Sigmoid colon (tissue), 7 donors: ENCODE results near the gene GALNT6. TPM values are rescaled to one million over a fixed set of nuclear protein-coding genes. Genes with fewer than 3 reads are reported as not detected.

Experiments used
- DNase-seq: peaks from one replicate; pipeline ENCODE4 v3.0.0-alpha.2; 2019
- H3K27ac ChIP-seq, 4 donors: fragments of 200-600 bp; sonication (generic); one replicate each; pipeline ENCODE4 v1.5.1; 2016 to 2019; ENCODE audit warnings: mild to moderate bottlenecking in 1 of 4
- H3K27me3 ChIP-seq, 3 donors: fragments of 200-600 bp; sonication (generic); one replicate each; pipeline ENCODE4 v1.5.1; 2019; ENCODE audit warnings: mild to moderate bottlenecking in 1 of 3
- H3K36me3 ChIP-seq, 4 donors: fragments of 200-600 bp; sonication (generic); one replicate each; pipeline ENCODE4 v1.5.1; 2016 to 2019
- H3K4me1 ChIP-seq, 4 donors: fragments of 200-600 bp; sonication (generic); one replicate each; pipeline ENCODE4 v1.5.1; 2017 to 2019
- H3K4me3 ChIP-seq, 4 donors: fragments of 200-600 bp; sonication (generic); one replicate each; pipeline ENCODE4 v1.5.1; 2017 to 2019; ENCODE audit warnings: mild to moderate bottlenecking in 2 of 4, moderate library complexity in 1 of 4
- H3K9me3 ChIP-seq, 4 donors: fragments of 200-600 bp in 3 of 4; sonication (generic) in 3 of 4; one replicate each; pipeline versions ENCODE4 v1.5.1 to v1.6.1; 2013 to 2019
- EP300 ChIP-seq, 4 donors: sonication (generic); formaldehyde crosslinking; IDR thresholded peaks; one replicate each; pipeline ENCODE4 v1.6.1; 2017; ENCODE audit warnings: antibody characterized with exemption in 4 of 4
- POLR2A ChIP-seq, 2 donors: fragments of 450-650 bp; IDR thresholded peaks; one replicate each; pipeline ENCODE4 v1.6.1; 2016; ENCODE audit warnings: antibody characterized with exemption in 2 of 2, mild to moderate bottlenecking in 2 of 2, moderate library complexity in 2 of 2
- POLR2AphosphoS5 ChIP-seq, 4 donors: sonication (generic); formaldehyde crosslinking; IDR thresholded peaks; one replicate each; pipeline ENCODE4 v1.6.1; 2017; ENCODE audit warnings: antibody characterized with exemption in 4 of 4
- WGBS, 2 donors: extraction: QIAGEN DNeasy Blood & Tissue Kit; methylation state at CpG; one replicate each; pipeline ENCODE4 v1.1.7; 2013; 5-methylcytosine and 5-hydroxymethylcytosine counted together
- intact Hi-C: fragments of 100-400 bp; cut with DNase I; formaldehyde crosslinking; loops from one replicate; pipeline ENCODE4 v1.15.1; 2023
- polyA plus RNA-seq, 3 donors: library from polyadenylated mRNA; stranded (reverse); fragments of 200-250 nt; gene quantifications; one replicate each; pipeline ENCODE4 v1.2.3, GENCODE V29; 2013
- total RNA-seq, 4 donors: library from RNA; depleted of rRNA; stranded (reverse); fragments of >200 nt; gene quantifications; one replicate each; pipeline ENCODE4 v1.1.0, GENCODE V29; 2016
- TF ChIP-seq, protein P1 (sequence below), 4 experiments: fragments of 450-650 bp in 3 of 4; fragments of 200-600 bp in 1 of 4; IDR thresholded peaks; one replicate each; pipeline ENCODE4 v1.5.1; 2016 to 2019; ENCODE audit warnings: antibody characterized with exemption in 4 of 4, mild to moderate bottlenecking in 3 of 4, moderate library complexity in 2 of 4
- donor health status: healthy with polysubstance abuse.
- donor health status: Bipolar disorder and iron deficiency.
- donor health status: healthy.

Gene GALNT6
- total and polyA plus RNA-seq, 7 donors: 1.6 to 10.6 (median 6.6) TPM

DNA sequence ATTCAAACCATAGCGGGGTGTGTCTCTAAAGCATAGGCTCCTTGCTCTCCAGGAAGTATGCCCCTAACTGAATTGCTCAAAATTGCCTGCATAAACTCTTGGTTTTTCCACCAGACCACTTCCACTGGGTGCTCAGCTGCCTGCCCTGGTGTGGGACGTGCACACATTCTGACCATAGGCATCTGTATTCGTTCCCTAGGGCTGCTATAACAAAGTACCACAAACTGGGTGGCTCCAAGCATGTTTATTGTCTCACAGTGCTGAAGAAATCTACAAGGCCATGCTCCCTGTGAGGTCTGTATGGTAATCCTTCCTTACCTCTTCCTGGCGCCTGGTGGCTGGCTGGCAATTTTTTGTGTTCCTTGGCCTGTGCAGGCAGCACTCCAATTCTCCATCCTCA is 16.4 kb upstream of the GALNT6 start:
- no peak overlapping the region for H3K4me3 ChIP-seq
- H3K9me3 ChIP-seq: no peaks in the 10 kb centered on the region
- TF ChIP-seq EP300 (IDR thresholded peaks at IDR 0.05) (no peak), POLR2A (IDR thresholded peaks at IDR 0.05) (no peak)
- no peak overlapping the region for H3K27ac ChIP-seq
- DNase-seq: no peak
- WGBS, 2 donors: 53 to 59% methylated on average over 4 of the region's 4 CpGs
- no peaks in the 10 kb centered on the region for H3K4me1 ChIP-seq
- H3K36me3 ChIP-seq: no peaks in the 10 kb centered on the region
- no peaks in the 10 kb centered on the region for H3K27me3 ChIP-seq
- intact Hi-C loops: no loop called here

DNA sequence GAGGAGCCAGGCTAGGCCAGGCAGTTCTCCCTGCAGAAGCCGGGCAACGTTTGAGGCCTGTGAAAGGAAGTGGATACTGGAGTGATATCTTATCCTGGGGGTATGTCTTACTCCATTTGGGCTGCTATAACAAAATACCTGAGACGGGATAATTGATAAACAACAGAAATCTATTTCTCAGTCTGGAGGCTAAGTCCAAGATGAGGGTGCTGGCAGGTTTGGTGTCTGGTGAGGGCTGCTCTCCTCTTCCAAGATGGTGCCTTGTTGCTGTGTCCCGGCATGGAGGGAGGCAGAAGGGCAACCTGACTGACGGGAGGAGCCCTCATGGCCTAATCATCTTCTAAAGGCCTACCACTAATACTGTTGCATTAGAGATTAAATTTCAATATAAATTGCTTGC is 15.7 kb upstream of the GALNT6 start:
- TF ChIP-seq POLR2AphosphoS5 (IDR thresholded peaks at IDR 0.05) (no peak), POLR2A (IDR thresholded peaks at IDR 0.05) (no peak), EP300 (IDR thresholded peaks at IDR 0.05) (no peak)
- TF ChIP-seq, protein P1, sequence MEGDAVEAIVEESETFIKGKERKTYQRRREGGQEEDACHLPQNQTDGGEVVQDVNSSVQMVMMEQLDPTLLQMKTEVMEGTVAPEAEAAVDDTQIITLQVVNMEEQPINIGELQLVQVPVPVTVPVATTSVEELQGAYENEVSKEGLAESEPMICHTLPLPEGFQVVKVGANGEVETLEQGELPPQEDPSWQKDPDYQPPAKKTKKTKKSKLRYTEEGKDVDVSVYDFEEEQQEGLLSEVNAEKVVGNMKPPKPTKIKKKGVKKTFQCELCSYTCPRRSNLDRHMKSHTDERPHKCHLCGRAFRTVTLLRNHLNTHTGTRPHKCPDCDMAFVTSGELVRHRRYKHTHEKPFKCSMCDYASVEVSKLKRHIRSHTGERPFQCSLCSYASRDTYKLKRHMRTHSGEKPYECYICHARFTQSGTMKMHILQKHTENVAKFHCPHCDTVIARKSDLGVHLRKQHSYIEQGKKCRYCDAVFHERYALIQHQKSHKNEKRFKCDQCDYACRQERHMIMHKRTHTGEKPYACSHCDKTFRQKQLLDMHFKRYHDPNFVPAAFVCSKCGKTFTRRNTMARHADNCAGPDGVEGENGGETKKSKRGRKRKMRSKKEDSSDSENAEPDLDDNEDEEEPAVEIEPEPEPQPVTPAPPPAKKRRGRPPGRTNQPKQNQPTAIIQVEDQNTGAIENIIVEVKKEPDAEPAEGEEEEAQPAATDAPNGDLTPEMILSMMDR (IDR thresholded peaks at IDR 0.05): no peak
- H3K27ac ChIP-seq: no peak overlapping the region
- WGBS, 2 donors: 84 to 90% methylated on average over 5 of the region's 5 CpGs
- no peak overlapping the region for H3K4me3 ChIP-seq
- no peaks in the 10 kb centered on the region for H3K36me3 ChIP-seq
- DNase-seq: no peak
- H3K4me1 ChIP-seq: no peaks in the 10 kb centered on the region
- intact Hi-C loops: no loop called here
- H3K27me3 ChIP-seq: no peaks in the 10 kb centered on the region
- no peaks in the 10 kb centered on the region for H3K9me3 ChIP-seq

DNA sequence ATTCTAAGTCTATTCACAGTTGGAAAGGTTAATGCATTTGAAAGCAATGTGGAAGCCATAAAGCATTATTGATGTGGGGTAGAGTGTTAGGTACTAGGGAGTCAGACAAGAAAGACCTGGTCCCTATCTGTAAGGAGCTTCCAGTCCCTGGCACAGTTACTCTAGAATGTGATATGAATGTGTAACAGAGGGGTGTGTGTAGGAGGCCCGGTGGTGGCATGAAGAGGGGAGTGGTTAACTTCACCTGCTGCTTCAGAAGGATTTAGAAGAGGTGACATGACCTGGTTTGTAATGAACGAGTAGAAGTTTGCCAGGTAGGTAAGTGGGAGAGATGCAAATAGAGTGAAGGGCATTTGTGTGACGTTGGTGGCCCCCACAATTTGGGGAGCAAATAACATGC is 15.1 kb upstream of the GALNT6 start:
- TF ChIP-seq POLR2A (IDR thresholded peaks at IDR 0.05): no peak
- no peak for TF ChIP-seq POLR2AphosphoS5 (IDR thresholded peaks at IDR 0.05)
- TF ChIP-seq EP300 (IDR thresholded peaks at IDR 0.05): no peak
- TF ChIP-seq, protein P1 (IDR thresholded peaks at IDR 0.05): no peak
- no peak overlapping the region for H3K27ac ChIP-seq
- WGBS, 2 donors: 21 to 65% methylated on average over 3 of the region's 3 CpGs
- DNase-seq: no peak
- H3K36me3 ChIP-seq: no peaks in the 10 kb centered on the region
- no peaks in the 10 kb centered on the region for H3K9me3 ChIP-seq
- intact Hi-C loops: no loop called here
- no peaks in the 10 kb centered on the region for H3K4me1 ChIP-seq
- peaks cover 0 to 4% (median 3%) of the 10 kb centered on the region in 3 donors for H3K27me3 ChIP-seq
- H3K4me3 ChIP-seq: no peak overlapping the region

DNA sequence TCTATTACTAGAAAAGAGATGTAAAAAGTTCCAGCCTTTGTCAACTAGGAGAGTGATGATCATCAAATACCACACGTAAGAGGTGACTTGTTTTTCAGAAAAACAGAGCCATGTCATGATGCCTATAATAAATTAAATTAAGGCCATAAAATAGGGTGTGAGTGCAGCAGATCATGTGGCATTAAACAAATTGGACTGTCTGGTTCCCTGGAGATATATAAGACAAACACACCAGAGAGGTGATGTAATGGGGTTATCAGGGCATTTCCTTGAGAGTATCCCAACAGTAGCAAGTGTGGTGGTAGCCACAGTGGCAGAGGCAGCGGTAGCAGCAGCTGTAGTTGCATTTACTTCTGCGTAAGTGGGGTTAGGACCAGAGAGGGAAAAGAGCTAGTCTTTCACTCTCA is 14.6 kb upstream of the GALNT6 start:
- Histone ChIP-seq H3K27me3 (peaks cover 0 to 9% (median 7%) of the 10 kb centered on the region in 3 donors), H3K27ac (no peak overlapping the region), H3K9me3 (no peaks in the 10 kb centered on the region), H3K36me3 (no peaks in the 10 kb centered on the region), H3K4me3 (no peak overlapping the region), H3K4me1 (no peaks in the 10 kb centered on the region)
- TF ChIP-seq POLR2A (IDR thresholded peaks at IDR 0.05) (no peak), EP300 (IDR thresholded peaks at IDR 0.05) (no peak), POLR2AphosphoS5 (IDR thresholded peaks at IDR 0.05) (no peak)
- TF ChIP-seq, protein P1 (IDR thresholded peaks at IDR 0.05): no peak
- intact Hi-C loops: no loop called here
- 23 to 66% methylated on average over 3 of the region's 3 CpGs for WGBS, 2 donors
- no peak for DNase-seq

DNA sequence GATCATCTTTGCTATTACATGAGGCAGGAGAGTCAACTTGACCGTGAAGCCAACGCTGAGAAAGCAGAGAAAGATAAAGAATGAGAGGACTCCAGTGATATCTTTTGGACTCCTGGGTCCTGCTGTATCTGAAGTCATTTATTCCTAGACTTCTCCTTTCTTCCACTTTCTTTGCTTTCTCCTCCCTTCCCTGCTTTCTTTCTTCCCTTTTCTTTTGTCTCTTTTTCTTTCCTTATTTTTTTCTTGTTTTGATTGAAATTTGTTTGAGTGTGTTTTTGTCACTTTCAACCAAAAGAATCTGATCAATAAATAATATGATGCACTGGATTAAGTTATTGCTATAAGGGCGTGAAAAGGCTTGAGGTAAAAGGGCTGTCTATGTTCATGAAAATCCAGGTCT is 13.4 kb upstream of the GALNT6 start:
- intact Hi-C loops: no loop called here
- WGBS, 2 donors: 94 to 97% methylated on average over 3 of the region's 3 CpGs
- no peaks in the 10 kb centered on the region for H3K9me3 ChIP-seq
- no peak overlapping the region for H3K4me3 ChIP-seq
- H3K27ac ChIP-seq: no peak overlapping the region
- peaks cover 0 to 10% (median 7%) of the 10 kb centered on the region in 3 donors for H3K27me3 ChIP-seq
- H3K36me3 ChIP-seq: no peaks in the 10 kb centered on the region
- no peaks in the 10 kb centered on the region for H3K4me1 ChIP-seq
- no peak for DNase-seq
- TF ChIP-seq, protein P1 (IDR thresholded peaks at IDR 0.05): no peak
- TF ChIP-seq EP300 (IDR thresholded peaks at IDR 0.05): no peak
- TF ChIP-seq POLR2AphosphoS5 (IDR thresholded peaks at IDR 0.05): no peak
- no peak for TF ChIP-seq POLR2A (IDR thresholded peaks at IDR 0.05)
